Stomach smooth muscle (tissue), 2 donors: ENCODE measurements around the gene NUP214.

Experiments
- H3K27ac ChIP-seq: one replicate; pipeline ENCODE4 v1.7.0; 2013; ENCODE audit warnings: mild to moderate bottlenecking, low read length, inconsistent platforms
- H3K27me3 ChIP-seq, 2 donors: one replicate each; pipeline ENCODE4 v1.7.0; 2013; ENCODE audit warnings: low read length in 2 of 2; ENCODE audit not compliant: insufficient read depth in 2 of 2, control insufficient read depth in 1 of 2
- H3K36me3 ChIP-seq, 2 donors: one replicate each; pipeline ENCODE4 v1.7.0; 2013; ENCODE audit warnings: low read length in 2 of 2; ENCODE audit not compliant: control insufficient read depth in 2 of 2, insufficient read depth in 2 of 2
- H3K4me1 ChIP-seq: one replicate; pipeline ENCODE4 v1.7.0; 2013; ENCODE audit warnings: low read length; ENCODE audit not compliant: control insufficient read depth, insufficient read depth
- H3K4me3 ChIP-seq, 2 donors: one replicate each; pipeline ENCODE4 v1.7.0; 2013; ENCODE audit warnings: low read length in 2 of 2
- H3K9ac ChIP-seq, 2 donors: one replicate each; pipeline ENCODE4 v1.7.0; 2013; ENCODE audit warnings: low read length in 2 of 2, mild to moderate bottlenecking in 1 of 2
- H3K9me3 ChIP-seq, 2 donors: one replicate each; pipeline ENCODE4 v1.7.0; 2013; ENCODE audit warnings: low read length in 2 of 2; ENCODE audit not compliant: control insufficient read depth in 2 of 2
- donor health status: healthy.
- donor health status: Pancreatic carcinoma.

The NUP214 gene

DNA sequence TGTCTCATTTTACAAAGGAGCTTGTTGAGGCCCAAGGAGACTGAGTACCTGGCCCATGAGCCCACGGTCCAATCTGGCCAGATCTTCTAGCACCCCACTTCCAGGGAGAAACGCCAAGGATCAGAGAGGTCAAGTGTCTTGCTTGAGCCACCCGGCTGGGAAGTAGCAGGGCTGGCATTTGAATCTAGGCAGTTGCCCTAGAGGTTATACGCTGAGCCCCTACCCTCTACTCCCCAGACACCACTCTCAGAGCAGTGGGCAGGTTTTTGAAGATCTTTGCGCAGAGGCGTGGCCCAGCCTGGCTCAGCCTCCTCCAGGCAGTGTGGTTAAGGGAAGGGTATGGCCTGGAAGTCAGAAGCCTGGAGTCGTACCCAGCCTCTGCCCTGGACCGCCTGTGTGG lies 5.8 kb upstream of the NUP214 start:
- Histone ChIP-seq H3K27me3 (no peaks in the 10 kb centered on the region), H3K27ac (no peak overlapping the region), H3K4me3 (no peak overlapping the region), H3K4me1 (peaks cover 2% of the 10 kb centered on the region), H3K9me3 (no peaks in the 10 kb centered on the region), H3K9ac (no peak overlapping the region), H3K36me3 (no peaks in the 10 kb centered on the region)

DNA sequence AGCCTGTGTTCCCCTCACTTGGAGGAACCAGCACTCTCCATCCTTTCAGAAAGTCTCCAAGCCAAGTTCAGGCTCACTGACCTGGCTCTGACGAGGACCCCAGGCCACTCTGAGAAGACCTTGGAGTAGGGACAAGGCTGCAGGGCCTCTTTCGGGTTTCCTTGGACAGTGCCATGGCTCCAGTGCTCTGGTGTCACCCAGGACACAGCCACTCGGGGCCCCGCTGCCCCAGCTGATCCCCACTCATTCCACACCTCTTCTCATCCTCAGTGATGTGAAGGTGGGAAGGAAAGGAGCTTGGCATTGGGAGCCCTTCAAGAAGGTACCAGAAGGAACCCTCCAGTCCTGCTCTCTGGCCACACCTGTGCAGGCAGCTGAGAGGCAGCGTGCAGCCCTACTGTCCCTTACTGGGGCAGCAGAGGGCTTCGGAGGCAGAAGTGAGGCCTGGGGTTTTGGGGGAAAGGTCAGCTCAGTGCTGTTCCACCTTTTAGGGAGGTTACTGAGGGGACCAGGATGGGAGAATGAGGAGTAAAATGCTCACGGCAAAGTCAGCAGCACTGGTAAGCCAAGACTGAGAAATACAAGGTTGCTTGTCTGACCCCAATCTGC lies 4.7 kb upstream of the NUP214 start:
- no peaks in the 10 kb centered on the region for H3K27me3 ChIP-seq
- no peak overlapping the region for H3K4me3 ChIP-seq
- H3K4me1 ChIP-seq: peaks cover 8% of the 10 kb centered on the region
- no peaks in the 10 kb centered on the region for H3K9me3 ChIP-seq
- no peaks in the 10 kb centered on the region for H3K36me3 ChIP-seq
- no peak overlapping the region for H3K27ac ChIP-seq
- no peak overlapping the region for H3K9ac ChIP-seq

DNA sequence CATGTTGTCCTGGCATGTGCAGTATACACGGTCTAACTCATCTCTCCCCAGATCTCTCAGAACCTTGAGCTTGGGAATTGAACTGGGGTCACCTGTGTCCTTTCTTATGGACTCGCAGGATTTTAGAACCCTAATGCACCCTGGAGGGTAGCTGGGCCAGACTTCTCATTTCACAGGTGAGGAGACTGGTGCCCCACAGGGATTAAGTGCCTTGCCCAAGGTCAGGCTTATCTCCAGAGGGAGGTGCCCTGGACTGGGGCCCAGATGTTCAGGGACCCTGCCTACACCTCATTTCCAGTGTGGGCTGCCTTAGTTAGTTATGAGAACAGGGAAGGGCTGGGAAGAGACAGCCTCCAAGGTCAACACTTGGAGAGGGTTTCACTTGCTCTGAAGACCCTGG lies 4.0 kb upstream of the NUP214 start:
- no peak overlapping the region for H3K27ac ChIP-seq
- H3K4me3 ChIP-seq: no peak overlapping the region
- H3K27me3 ChIP-seq: no peaks in the 10 kb centered on the region
- H3K9ac ChIP-seq: no peak overlapping the region
- no peaks in the 10 kb centered on the region for H3K36me3 ChIP-seq
- H3K9me3 ChIP-seq: no peaks in the 10 kb centered on the region
- H3K4me1 ChIP-seq: peaks cover 13% of the 10 kb centered on the region

DNA sequence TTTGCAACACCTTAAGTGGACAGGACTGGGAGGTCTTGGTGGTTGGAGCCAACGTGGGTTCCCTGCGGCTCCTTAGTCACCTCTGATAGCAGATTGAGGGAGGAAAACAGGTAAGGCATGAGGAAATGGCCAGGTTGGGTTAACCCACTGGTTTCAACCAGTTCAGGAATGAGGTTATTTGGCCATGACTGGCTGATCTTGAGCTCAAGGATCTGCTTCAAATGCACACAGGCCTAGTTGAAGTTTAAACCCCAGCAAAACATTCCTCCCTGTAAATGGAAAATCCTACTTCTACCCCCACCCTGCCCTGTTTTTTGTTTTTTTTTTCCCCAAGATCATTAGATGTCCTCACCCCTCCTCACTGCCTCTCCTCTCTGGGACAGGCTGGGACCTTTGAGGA lies 3.2 kb upstream of the NUP214 start:
- Histone ChIP-seq H3K9me3 (no peaks in the 10 kb centered on the region), H3K4me1 (peaks cover 17% of the 10 kb centered on the region), H3K27ac (no peak overlapping the region), H3K36me3 (no peaks in the 10 kb centered on the region), H3K9ac (no peak overlapping the region), H3K4me3 (no peak overlapping the region), H3K27me3 (no peaks in the 10 kb centered on the region)

DNA sequence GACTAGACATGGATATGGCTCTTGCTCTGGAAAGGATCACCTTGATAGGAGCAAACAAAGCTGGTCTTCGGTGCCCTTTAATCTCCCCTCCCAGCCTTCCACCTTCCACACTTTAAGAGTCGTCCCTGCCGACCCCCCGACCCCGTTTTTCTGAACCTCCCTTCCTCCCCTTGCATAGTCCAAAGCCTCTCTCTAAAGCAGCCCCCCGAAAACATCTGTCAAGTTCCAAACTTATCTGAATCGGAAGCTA lies 423 bp upstream of the NUP214 start:
- Histone ChIP-seq H3K27ac (peak overlapping the region; percentile 87), H3K9ac (peak overlapping the region; percentile 87 to 99), H3K4me3 (peak overlapping the region; percentile 76 to 100), H3K9me3 (no peaks in the 10 kb centered on the region), H3K4me1 (peaks cover 17% of the 10 kb centered on the region), H3K27me3 (no peaks in the 10 kb centered on the region), H3K36me3 (peaks cover 21 to 24% of the 10 kb centered on the region in 2 donors)

DNA sequence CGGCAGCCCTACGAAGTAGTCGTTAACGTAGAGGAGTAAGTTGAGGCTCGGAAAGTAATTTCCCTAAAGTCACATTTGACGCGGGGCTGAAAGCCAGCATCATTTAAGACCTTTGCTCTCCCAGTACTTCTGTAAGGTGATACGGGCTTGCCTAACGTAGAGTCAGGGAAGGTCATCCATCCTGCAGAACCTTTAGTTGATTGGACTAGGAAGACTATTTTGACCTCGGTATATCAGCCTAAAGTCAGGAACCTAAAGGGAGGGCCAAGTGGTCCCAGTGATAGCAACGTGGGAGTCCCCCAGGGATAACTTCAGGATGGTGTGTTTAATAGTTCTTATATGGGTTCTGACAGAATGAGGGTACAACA lies 657 bp downstream of the NUP214 start:
- peak overlapping the region; percentile 87 to 99 for H3K9ac ChIP-seq

DNA sequence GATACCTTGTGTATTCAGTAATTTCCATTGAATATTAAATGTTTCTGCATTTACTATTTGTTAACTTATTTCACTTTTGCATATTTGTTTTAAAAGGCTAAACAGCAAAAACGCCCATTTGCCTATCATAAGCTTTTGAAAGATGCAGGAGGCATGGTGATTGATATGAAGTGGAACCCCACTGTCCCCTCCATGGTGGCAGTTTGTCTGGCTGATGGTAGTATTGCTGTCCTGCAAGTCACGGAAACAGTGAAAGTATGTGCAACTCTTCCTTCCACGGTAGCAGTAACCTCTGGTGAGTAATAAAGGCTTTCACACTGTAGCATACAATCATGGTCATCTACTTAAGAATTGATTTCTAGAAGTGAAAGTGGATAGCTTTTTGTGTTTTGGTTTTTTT lies 3.8 kb downstream of the NUP214 start:
- no peaks in the 10 kb centered on the region for H3K27me3 ChIP-seq
- H3K4me3 ChIP-seq: no peak overlapping the region
- H3K9me3 ChIP-seq: no peaks in the 10 kb centered on the region
- H3K27ac ChIP-seq: no peak overlapping the region
- peaks cover 17% of the 10 kb centered on the region for H3K4me1 ChIP-seq
- H3K36me3 ChIP-seq: peaks cover 52 to 54% of the 10 kb centered on the region in 2 donors
- H3K9ac ChIP-seq: no peak overlapping the region

More for the DNA sequence above, 657 bp downstream of the NUP214 start:
- Histone ChIP-seq H3K9me3 (no peaks in the 10 kb centered on the region), H3K4me1 (peaks cover 17% of the 10 kb centered on the region), H3K36me3 (peaks cover 29 to 33% of the 10 kb centered on the region in 2 donors), H3K27me3 (no peaks in the 10 kb centered on the region), H3K27ac (peak overlapping the region; percentile 87), H3K4me3 (peak overlapping the region; percentile 76 to 100)

DNA sequence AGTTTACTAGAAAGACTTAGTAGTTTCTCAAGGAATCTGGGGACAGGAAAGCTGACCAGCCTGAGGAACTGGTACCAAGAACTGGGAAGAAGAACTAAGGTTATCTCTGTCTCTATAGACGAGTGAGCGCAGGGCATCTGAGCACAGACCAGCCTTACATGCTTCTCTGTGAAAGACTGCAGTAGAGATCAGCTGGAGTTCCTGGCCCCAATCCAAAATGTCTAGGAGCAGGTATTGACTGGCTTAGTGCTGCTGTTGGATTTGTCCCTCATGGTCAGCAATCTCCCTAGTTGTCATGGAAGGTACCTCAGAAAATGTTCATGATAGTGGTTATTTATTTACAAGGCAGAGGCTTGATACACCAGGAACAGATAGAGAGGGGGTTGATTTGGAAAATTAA lies 13.3 kb downstream of the NUP214 start:
- peaks cover 58 to 72% of the 10 kb centered on the region in 2 donors for H3K36me3 ChIP-seq
- H3K4me3 ChIP-seq: no peak overlapping the region
- H3K9me3 ChIP-seq: no peaks in the 10 kb centered on the region
- H3K27ac ChIP-seq: no peak overlapping the region
- no peaks in the 10 kb centered on the region for H3K27me3 ChIP-seq
- H3K4me1 ChIP-seq: no peaks in the 10 kb centered on the region
- no peak overlapping the region for H3K9ac ChIP-seq

DNA sequence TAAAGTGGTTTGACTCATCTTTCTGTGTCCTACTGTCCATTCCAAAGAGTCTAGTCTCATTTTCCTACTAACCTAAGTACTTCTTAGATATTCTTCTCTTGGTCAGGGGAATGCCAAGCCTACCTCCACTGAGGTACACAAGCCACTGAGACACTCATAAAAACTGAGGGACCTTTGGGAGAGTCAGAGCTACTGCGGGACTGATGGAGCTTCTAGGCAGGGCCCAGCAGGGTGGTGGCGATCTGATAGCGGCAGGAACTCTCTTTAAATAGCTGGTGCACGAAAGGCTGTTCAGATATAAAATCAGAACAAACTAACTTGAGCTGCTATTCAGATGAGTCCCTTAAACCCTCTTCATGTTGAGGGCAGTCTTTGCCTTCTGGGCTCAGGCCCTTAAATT lies 14.7 kb downstream of the NUP214 start:
- H3K36me3 ChIP-seq: peaks cover 59 to 74% of the 10 kb centered on the region in 2 donors
- H3K27me3 ChIP-seq: no peaks in the 10 kb centered on the region
- no peak overlapping the region for H3K27ac ChIP-seq
- no peaks in the 10 kb centered on the region for H3K9me3 ChIP-seq
- H3K4me3 ChIP-seq: no peak overlapping the region
- no peak overlapping the region for H3K9ac ChIP-seq
- no peaks in the 10 kb centered on the region for H3K4me1 ChIP-seq

DNA sequence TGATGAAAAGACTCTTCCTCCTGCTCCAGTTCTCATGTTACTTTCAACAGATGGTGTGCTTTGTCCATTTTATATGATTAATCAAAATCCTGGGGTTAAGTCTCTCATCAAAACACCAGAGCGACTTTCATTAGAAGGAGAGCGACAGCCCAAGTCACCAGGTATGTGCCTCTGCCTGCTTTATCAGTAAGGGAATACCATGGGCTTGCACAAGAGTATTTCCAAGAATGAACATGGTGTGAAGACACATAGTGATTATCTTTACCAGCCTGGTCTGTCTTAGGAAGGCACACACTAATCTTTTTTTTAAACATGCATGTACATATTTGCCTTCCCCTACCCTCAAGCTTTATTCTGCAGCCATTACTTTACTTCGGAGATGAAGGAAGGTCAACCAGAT lies 15.2 kb downstream of the NUP214 start:
- H3K36me3 ChIP-seq: peaks cover 62 to 74% of the 10 kb centered on the region in 2 donors
- H3K4me1 ChIP-seq: no peaks in the 10 kb centered on the region
- no peaks in the 10 kb centered on the region for H3K27me3 ChIP-seq
- H3K27ac ChIP-seq: no peak overlapping the region
- H3K9me3 ChIP-seq: no peaks in the 10 kb centered on the region
- no peak overlapping the region for H3K9ac ChIP-seq
- no peak overlapping the region for H3K4me3 ChIP-seq

DNA sequence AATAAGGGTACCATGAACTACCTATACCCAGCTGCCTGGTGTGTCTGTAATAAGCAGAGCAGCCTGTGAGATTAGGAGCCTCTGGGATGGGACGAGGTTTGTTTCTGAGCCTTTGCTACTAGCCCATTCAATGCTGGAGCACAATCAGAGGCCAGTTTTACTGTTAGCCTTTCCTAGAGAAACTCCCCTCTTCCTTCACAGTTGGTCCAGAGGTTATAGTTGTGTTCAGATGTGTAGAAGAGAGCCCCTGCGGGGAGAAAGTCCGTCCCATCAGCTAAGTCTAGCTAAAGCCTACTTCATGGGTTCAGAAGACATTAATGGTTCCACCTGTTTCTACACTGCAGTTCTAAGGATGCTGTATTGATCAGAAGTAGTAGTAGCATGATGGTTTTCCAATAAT lies 16.8 kb downstream of the NUP214 start:
- H3K27me3 ChIP-seq: no peaks in the 10 kb centered on the region
- no peak overlapping the region for H3K9ac ChIP-seq
- H3K36me3 ChIP-seq: peaks cover 58 to 70% of the 10 kb centered on the region in 2 donors
- no peak overlapping the region for H3K27ac ChIP-seq
- H3K4me1 ChIP-seq: no peaks in the 10 kb centered on the region
- no peaks in the 10 kb centered on the region for H3K9me3 ChIP-seq
- no peak overlapping the region for H3K4me3 ChIP-seq
